ENCODE results near the gene INPP4B.
"Not testable (repeated sequence)": the region's sequence is repeated elsewhere in the genome, so short reads cannot be mapped to it uniquely, and the experiment has no call there.

The INPP4B gene

GRCh38 chr4:142813388-142813787 is 32.7 kb downstream of the INPP4B start:
- Mint-ChIP-seq H3K36me3 (ENCODE audit: low read depth) (no peaks in the 10 kb centered on the region), H3K4me1 (peaks cover 33% of the 10 kb centered on the region), H3K4me3 (no peak overlapping the region), H3K27ac (no peak overlapping the region), H3K9me3 (no peaks in the 10 kb centered on the region), H3K27me3 (ENCODE audit: low read depth) (no peaks in the 10 kb centered on the region)
- no peak for TF ChIP-seq CTCF (IDR thresholded peaks at IDR 0.05; ENCODE audit: unreplicated experiment in 3 of 3)

GRCh38 chr4:142812091-142812490 is 34.0 kb downstream of the INPP4B start:
- no peak for TF ChIP-seq CTCF (IDR thresholded peaks at IDR 0.05; ENCODE audit: unreplicated experiment in 3 of 3)
- no peaks in the 10 kb centered on the region for H3K27me3 Mint-ChIP-seq (ENCODE audit: low read depth)
- H3K4me1 Mint-ChIP-seq: peaks cover 21% of the 10 kb centered on the region
- H3K9me3 Mint-ChIP-seq: no peaks in the 10 kb centered on the region
- no peak overlapping the region for H3K4me3 Mint-ChIP-seq
- peak overlapping the region in 1 of 3 experiments; percentile 31 for H3K27ac Mint-ChIP-seq
- H3K36me3 Mint-ChIP-seq (ENCODE audit: low read depth): no peaks in the 10 kb centered on the region

- H3K9me3 Mint-ChIP-seq: no peaks in the 10 kb centered on the region
- H3K36me3 Mint-ChIP-seq (ENCODE audit: low read depth): no peaks in the 10 kb centered on the region
- H3K4me3 Mint-ChIP-seq: no peak overlapping the region
- no peaks in the 10 kb centered on the region for H3K27me3 Mint-ChIP-seq (ENCODE audit: low read depth)
- no peak overlapping the region for H3K27ac Mint-ChIP-seq
- no peak for TF ChIP-seq CTCF (IDR thresholded peaks at IDR 0.05; ENCODE audit: unreplicated experiment in 3 of 3)
- H3K4me1 Mint-ChIP-seq: peaks cover 21% of the 10 kb centered on the region
Measured at GRCh38 chr4:142811034-142811433, 35.1 kb downstream of the INPP4B start.

- no peaks in the 10 kb centered on the region for H3K9me3 Mint-ChIP-seq
- H3K36me3 Mint-ChIP-seq (ENCODE audit: low read depth): no peaks in the 10 kb centered on the region
- no peak overlapping the region for H3K27ac Mint-ChIP-seq
- H3K4me3 Mint-ChIP-seq: no peak overlapping the region
- H3K4me1 Mint-ChIP-seq: peaks cover 21% of the 10 kb centered on the region
- H3K27me3 Mint-ChIP-seq (ENCODE audit: low read depth): no peaks in the 10 kb centered on the region
- no peak for TF ChIP-seq CTCF (IDR thresholded peaks at IDR 0.05; ENCODE audit: unreplicated experiment in 3 of 3)
Measured at GRCh38 chr4:142809559-142809958, 36.5 kb downstream of the INPP4B start.

GRCh38 chr4:142803879-142804278 is 42.2 kb downstream of the INPP4B start:
- H3K9me3 Mint-ChIP-seq; H3K4me1 Mint-ChIP-seq; H3K27me3 Mint-ChIP-seq (ENCODE audit: low read depth): not testable (repeated sequence)

GRCh38 chr4:142801966-142802365 is 44.1 kb downstream of the INPP4B start:
- no peaks in the 10 kb centered on the region for H3K36me3 Mint-ChIP-seq (ENCODE audit: low read depth)
- no peak for TF ChIP-seq CTCF (IDR thresholded peaks at IDR 0.05; ENCODE audit: unreplicated experiment in 3 of 3)
- no peak overlapping the region for H3K4me3 Mint-ChIP-seq
- H3K27me3 Mint-ChIP-seq (ENCODE audit: low read depth): no peaks in the 10 kb centered on the region
- no peaks in the 10 kb centered on the region for H3K4me1 Mint-ChIP-seq
- H3K9me3 Mint-ChIP-seq: no peaks in the 10 kb centered on the region
- no peak overlapping the region for H3K27ac Mint-ChIP-seq

More at GRCh38 chr4:142803879-142804278, 42.2 kb downstream of the INPP4B start:
- H3K4me3 Mint-ChIP-seq; H3K27ac Mint-ChIP-seq; H3K36me3 Mint-ChIP-seq (ENCODE audit: low read depth): not testable (repeated sequence)

Measured in nephron (organoid).